ENCODE measurements around the gene SHISA7. TPM values are rescaled to one million over a fixed set of nuclear protein-coding genes. Genes with fewer than 3 reads are reported as not detected.
A peak's percentile ranks its signal among the peaks of the same experiment; 100 is the strongest.

The SHISA7 gene
- total RNA-seq, 2 donors from 2014 or later = not detected

DNA sequence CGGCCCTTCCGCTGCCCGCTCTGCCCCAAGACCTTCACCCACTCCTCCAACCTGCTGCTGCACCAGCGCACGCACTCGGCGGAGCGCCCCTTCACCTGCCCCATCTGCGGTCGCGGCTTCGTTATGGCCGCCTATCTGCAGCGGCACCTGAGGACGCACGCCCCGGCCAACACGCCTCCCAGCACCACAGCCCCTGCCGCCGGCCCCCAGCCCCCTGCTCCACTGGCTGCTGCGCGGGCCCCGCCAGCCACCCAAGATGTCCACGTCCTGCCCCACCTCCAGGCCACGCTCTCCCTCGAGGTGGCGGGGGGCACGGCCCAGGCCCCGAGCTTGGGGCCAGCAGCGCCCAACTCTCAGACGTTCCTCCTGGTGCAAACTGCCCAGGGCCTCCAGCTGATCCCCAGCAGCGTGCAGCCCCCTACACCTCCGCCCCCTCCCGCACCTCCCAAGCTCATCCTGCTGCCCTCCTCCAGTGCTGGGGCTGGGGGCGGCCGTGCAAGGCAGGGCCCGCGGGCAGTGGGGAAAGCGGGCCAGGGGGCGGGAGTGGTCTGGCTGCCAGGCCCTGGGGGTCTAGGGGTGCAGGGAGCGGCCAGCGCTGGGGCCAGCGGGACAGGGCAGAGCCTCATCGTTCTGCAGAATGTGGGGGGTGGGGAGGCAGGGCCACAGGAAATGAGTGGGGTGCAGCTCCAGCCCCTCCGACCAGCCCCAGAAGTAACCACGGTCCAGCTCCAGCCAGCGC is 40.0 kb upstream of the SHISA7 start:
- intact Hi-C loops (cut with DNase I) = no loop called here
- no peak for ATAC-seq
- no peak for DNase-seq

DNA sequence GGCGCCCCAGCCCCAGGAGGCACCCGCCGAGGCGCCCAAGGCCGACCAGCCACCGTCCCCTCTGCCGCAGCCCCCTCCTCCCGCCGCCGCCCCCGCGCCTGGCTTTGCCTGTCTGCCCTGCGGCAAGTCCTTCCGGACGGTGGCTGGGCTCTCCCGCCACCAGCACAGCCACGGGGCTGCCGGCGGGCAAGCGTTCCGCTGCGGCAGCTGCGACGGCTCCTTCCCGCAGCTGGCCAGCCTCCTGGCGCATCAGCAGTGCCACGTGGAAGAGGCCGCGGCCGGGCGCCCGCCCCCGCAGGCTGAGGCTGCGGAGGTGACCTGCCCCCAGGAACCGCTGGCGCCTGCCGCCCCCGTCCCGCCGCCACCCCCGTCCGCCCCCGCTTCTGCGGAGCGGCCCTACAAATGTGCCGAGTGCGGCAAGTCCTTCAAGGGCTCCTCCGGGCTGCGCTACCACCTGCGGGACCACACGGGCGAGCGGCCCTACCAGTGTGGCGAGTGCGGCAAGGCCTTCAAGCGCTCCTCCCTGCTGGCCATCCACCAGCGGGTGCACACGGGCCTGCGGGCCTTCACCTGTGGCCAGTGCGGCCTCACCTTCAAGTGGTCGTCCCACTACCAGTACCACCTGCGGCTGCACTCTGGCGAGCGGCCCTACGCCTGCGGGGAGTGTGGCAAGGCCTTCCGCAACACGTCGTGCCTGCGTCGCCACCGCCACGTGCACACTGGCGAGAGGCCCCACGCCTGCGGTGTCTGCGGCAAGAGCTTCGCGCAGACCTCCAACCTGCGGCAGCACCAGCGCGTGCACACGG is 39.3 kb upstream of the SHISA7 start:
- DNase-seq (no peak), ATAC-seq (no peak)
- intact Hi-C loops (cut with DNase I) = no loop called here

DNA sequence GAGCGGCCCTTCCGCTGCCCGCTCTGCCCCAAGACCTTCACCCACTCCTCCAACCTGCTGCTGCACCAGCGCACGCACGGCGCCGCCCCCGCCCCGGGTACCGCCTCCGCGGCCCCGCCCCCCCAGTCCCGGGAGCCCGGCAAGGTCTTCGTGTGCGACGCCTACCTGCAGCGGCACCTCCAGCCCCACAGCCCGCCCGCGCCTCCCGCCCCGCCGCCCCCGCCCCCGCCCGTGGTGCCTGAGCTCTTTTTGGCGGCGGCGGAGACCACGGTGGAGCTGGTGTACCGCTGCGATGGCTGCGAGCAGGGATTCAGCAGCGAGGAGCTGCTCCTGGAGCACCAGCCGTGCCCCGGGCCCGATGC is 38.7 kb upstream of the SHISA7 start:
- intact Hi-C loops (cut with DNase I) = no loop called here
- DNase-seq (no peak), ATAC-seq (no peak)

DNA sequence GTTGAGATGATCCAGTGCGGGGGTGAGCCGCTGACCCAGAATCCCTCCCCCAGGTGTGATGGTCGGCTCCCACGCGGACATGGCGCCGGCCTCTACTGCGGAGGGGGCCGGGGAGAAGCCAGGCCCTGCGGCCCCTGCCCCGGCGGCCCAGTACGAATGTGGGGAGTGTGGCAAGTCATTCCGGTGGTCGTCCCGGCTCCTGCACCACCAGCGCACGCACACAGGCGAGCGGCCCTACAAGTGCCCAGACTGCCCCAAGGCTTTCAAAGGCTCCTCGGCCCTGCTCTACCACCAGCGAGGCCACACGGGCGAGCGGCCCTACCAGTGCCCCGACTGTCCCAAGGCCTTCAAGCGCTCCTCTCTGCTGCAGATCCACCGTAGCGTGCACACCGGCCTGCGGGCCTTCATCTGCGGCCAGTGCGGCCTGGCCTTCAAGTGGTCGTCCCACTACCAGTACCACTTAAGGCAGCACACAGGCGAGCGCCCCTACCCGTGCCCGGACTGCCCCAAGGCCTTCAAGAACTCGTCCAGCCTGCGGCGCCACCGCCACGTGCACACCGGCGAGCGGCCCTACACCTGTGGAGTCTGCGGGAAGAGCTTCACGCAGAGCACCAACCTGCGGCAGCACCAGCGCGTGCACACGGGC is 38.2 kb upstream of the SHISA7 start:
- DNase-seq = no peak
- no peak for ATAC-seq
- intact Hi-C loops (cut with DNase I) = no loop called here

DNA sequence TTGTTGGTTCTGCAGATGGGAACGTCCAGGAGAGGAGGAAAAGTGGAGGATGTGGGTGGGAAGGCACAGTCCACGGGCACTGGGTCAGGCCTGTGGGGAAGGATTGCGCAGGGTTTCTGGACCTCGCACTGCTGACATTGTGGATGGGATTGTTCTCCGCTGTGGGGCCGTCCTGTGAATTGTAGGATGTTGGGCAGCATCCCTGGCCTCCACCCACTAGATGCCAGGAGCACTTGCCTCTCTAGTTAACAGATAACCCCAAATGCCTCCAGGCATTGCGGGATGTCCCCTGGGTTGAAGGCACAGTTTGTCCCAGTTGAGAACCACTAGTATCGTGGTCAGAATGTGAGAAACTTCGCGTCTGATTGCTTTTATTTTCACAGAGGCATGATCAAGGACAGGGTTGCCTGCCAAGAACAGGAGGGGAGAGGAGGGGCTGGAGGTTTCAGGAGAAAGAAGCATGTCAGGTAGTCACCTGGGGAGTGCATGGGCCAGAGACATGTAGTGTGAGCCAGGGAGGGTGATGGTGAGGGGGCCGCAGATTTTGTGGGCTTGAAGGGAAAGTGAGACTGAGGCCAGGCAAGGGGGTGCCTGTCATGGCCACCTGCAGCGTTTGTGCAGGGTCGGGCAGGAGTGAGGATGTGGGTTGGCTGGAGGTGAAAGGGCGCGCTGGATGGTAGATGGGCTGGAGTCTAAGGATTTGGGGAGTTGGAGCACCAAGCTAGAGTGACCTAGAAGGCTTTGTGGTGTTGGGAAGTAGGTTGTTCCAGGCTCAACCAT is 36.5 kb upstream of the SHISA7 start:
- DNase-seq (no peak), ATAC-seq (no peak)
- intact Hi-C loops (cut with DNase I) = no loop called here

DNA sequence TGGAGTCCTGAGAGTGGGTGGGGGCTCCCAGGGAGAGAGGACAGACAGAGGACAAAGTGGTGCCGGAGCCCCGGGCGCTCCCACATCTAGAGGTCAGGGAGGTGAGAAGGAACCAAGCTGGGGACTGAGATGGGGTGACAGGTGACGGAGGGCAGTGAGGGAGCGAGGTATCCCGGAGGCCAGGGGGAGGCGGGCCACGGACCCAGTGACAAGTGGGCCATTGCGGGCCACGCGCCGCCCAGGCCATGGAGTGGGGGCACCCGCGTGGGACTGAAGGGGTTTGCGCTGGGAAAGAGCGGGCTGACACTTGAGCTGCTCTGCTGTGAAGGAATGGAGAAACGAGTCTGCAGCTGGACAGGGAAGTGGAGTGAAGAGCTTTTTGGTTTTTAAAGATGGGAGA is 35.9 kb upstream of the SHISA7 start:
- DNase-seq = no peak
- intact Hi-C loops (cut with DNase I) = no loop called here

DNA sequence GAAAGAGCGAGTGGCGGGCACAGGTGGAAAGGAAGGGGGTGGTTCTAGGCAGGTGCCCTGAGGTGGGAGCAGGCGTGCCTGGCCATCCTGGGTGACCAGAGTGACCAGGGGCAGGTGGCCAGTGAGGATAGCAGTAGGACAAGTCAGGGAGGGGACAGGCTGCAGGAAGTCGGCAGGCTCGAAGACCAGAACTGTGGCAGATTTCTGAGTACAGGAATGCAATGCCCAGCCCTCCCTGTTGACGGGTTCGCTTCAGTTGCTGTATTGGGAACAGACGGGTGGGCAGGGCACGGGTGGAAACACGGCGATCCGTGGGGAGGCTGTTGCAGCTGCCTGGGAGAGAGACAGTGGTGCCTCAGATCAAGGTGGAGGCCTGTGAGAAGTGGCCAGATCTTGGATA is 35.3 kb upstream of the SHISA7 start:
- ATAC-seq (no peak), DNase-seq (no peak)
- intact Hi-C loops (cut with DNase I) = no loop called here

More for the DNA sequence above, 35.9 kb upstream of the SHISA7 start:
- ATAC-seq = no peak

DNA sequence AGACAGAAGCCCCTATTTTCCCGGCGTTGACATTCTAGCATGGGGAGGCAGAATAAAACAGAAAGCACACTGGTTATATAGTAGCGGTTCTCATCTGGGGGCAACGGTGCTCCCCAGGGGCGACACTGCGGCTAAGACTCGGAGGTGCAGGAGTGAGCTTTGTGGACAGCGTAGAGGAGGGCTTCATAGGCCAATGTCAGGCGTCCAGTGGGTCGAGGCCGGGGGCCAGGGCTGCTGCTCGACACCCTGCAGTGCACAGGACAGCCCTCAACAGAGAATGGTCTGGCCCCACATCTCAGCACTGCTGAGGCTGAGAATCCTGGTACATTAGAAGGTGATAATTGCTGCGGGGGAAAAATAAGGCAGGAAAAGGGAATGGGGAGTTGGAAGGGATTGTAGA is 34.8 kb upstream of the SHISA7 start:
- no peak for ATAC-seq
- no peak for DNase-seq
- intact Hi-C loops (cut with DNase I) = no loop called here

DNA sequence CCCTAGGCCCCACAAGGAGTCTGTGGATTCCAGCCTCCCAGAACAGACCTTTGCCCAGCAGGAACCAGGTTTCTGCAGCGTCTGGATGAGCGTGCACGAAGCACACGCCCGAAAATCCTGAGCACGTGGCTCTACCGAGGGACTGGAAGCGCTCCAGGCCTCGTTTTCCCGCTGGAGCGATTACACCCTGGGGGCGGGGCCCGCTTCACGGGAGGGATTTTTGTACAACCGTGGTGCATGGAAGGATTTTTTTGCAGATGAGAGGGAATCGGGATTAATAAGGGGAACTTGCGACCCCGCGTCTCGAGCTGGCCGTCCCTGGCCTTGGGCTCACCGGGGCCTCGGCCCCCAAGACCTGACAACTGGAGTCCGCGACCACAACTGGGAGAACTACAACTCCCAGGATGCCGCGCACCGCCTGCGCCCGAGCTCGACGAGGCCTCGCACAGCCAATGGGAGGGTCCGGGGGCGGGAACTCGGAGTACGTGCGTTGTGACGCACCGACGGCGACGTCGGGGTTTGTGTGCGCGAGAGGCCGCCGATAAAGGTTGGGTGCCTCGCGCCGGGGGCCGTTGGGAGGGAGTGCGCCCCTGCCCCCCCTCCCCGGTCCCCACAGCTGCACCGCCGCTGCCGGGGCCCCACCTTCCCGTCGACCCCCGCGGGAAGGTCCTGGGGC is 33.1 kb upstream of the SHISA7 start, which contains the start of gene ZNF628:
ZNF628 (plus strand) TSS at position 518 of the 676 bp plus-strand sequence. CDS start 3,294 bp downstream, outside the sequence.
- ATAC-seq = peak; percentile 97 to 98
- intact Hi-C loops (cut with DNase I) = no loop called here
- peak; percentile 100 for DNase-seq

DNA sequence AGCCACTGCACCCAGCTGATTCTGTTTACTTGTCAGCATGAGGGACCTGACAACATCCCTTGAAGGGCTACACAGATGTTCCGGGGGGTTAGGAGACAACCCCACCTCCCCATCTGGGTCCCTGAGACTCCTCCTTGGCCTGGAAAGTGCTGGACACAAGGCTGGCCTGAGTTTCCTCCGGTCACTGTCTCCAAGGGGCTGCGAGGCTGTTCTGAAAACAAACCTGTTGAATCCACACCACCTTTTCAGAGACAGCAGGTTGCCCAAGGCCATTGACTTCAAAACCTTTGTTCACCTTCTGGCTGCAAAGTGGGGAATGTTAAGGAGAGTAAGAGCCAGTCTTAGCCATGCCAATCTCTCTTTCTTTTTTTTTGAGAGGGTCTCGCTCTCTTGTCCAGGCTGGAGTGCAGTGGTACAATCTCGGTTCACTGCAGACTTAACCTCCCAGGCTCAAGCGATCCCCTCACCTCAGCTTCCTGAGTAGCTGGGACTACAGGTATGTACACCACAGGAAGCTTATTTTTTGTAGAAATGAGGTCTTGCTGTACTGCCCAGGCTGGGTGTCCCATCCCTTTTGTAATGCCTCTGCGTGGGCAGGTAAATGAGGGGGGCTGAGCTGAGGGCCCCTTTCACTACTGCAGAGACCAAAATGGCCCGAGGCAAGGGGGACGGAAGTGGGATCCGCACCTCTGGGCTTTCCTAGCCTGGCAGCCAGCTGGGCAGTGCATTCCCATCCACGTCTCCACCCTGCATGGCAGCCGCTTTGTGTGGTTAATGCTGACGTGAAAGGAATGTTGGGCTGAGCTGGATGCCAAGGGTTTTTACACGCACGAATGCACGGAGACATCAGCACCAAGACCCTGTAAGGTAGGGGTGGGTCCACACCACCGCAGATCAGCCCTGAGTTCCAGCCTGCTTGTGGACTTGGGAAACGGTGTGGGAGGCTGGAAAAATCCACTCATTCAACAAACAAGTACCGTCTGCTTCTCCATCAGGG is 31.5 kb upstream of the SHISA7 start:
- intact Hi-C loops (cut with DNase I) = no loop called here
- ATAC-seq (no peak), DNase-seq (no peak)

DNA sequence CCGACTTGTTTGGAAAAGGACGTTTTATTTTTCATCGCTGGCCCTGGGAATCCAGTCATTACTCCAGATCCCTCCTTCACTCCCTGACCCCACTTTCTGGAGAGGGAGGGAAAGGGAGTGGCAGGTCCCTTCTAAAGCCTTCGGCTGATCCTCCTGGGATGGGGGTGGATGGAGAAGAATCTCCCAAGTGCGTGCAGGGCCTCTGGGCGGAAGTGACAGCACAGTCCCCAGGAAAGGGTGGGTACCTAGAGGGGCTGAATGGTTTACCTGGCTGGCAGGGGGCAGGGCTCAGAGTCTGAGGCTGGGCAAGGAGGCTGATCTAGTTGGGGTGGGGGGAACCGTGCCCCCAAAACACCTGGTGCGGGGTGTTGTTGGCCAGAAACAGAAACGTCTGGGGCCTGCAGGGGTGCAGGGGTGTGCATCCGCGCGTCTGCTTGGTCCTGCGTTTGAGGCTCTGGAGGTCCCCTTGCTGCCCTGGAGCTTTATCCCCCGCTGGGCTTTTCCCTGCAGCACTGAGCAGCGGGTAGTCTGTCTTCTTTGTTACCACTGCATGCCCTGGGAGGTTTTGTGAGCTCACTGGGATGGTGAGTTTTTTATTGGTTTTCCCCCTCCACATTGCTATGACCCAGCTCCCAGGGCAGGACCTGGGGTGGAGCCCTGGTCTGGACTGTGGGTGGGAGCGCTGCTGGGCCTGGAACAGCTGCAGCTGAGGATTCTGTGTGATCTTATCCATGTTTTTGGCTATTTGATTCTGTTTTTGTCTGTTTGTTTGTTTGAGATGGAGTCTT is 30.3 kb upstream of the SHISA7 start:
- DNase-seq (no peak), ATAC-seq (no peak)
- intact Hi-C loops (cut with DNase I) = no loop called here

DNA sequence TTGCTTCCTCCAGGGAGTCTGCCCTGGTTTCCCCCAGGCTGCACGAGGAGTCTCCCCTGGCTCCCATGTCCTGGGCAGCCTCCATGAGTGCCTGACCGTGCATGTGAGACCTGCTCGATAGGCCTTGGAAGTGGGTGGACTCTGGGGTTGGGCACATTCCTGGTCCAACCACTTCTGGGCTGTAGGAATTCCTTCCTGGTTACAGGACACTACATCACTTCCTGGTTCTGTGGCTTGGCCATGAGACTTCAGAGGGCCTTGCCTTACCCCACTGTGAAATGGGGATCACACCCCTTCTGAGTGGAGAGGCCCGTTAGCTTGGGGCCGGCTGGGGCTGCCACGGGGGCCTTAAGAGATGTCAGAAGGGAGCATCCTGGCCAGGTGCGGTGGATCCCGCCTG is 29.4 kb upstream of the SHISA7 start:
- ATAC-seq (no peak), DNase-seq (no peak)
- intact Hi-C loops (cut with DNase I) = no loop called here

DNA sequence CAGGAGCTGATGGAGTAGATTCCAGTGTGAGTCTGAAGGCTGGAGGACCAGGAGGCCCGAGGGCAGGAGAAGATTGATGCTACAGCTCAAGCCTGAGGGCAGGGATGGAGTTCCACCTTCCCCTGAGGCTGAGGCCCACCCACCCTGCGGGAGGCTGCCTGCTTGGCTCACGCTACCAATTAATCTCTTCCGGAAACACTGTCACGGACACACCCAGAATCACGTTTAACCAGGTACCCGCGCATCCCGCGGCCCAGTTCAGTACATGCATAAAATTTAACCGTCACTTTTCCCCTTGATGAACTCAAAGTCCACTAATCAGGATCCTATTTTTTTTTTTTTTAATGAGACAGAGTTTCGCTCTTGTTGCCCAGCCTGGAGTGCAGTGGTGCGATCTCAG is 28.2 kb upstream of the SHISA7 start:
- ATAC-seq (no peak), DNase-seq (no peak)
- intact Hi-C loops (cut with DNase I) = no loop called here

DNA sequence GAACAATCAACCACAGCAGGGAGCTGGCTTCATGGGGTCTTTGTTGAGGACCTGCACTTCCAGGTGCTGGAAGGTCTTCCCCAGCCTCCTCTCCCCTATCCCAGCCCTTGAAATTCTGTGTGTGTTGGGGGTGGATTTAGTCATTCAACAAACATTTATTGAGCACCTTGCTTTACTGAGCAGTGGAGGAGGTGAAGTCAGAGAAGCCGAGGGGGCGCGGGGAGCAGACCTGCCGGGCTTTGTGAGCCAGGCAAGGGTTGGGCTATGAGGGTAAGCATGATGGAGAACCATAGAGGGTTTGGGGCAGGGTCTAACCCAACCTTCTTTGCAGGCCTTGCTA is 24.9 kb upstream of the SHISA7 start:
- no peak for DNase-seq
- ATAC-seq = no peak
- intact Hi-C loops (cut with DNase I) = loop anchor here in 1 of 2 donors (5.0 kb wide), 1 partner anchor 34 kb away; no protein-coding TSS in a partner anchor

DNA sequence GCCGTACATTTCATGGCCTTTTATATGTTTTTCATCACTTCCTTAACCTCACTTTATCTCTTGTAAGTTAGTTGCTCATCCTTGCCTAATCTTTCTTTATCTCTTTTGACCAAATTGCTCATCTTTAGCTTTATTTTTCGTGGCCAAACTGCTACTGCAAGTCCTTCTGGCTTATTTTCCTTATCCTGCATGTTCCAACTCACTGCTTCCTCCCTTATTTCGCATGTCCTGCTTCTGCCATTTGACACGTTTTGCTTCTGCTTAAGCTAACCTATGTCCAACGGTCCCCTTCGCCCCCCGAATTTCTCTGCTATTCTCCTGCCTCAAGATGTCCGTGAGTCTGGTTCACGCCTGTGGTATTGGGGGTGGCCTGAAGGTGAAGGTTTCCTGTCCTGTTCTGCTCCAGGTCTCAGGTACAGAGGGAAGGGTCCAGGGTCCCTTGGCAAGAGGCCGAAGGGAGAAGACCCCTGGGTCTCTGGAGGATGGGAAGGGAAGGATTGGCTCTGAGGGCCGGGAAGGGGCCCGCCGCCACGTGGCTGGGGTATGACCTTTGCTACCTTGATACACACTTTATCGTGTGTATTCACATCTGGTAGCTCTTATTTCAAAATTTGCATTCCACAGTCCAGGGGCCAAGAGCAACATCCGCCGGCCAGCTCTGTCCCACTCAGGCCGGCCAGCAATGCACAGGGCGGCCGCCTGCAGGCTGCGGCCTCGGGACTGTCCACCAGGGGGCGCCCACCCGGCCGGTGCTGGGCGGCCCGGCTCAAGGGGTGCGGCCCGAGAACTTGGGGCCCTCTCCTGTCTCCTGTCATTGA is 24.3 kb upstream of the SHISA7 start:
- ATAC-seq (peak; percentile 90 to 94), DNase-seq (peak; percentile 79)
- intact Hi-C loops (cut with DNase I) = loop anchor here (2.0 to 5.0 kb wide), 2 partner anchors 35 to 37 kb away; no protein-coding TSS in a partner anchor

DNA sequence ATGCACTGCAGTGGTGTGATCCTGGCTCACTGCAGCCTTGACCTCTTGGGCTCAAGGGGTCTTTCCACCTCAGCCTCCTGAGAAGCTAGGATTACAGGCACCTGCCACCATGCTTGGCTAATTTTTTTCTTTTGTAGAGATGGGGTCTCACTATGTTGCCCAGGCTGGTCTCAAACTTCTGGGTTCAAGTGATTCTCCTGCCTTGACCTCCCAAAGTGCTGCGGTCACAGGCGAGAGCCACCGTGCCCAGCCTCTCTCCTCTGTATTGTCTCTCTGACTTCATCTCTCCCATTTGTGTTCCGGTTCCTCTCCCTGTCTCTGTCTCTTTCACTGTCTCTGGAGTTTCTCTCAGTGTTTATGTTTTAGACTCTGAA is 23.1 kb upstream of the SHISA7 start:
- DNase-seq (no peak), ATAC-seq (no peak)
- intact Hi-C loops (cut with DNase I) = loop anchor here (2.0 to 5.0 kb wide), 2 partner anchors 36 to 39 kb away; no protein-coding TSS in a partner anchor
